Erythroblast (primary cell): ENCODE data around the gene TPO.

Experiments used
- GATA1 ChIP-seq: IDR thresholded peaks from 2 replicates; pipeline ENCODE4 v1.6.1; 2011; ENCODE audit warnings: low read depth, mild to moderate bottlenecking, control low read depth, low read length, moderate library complexity
- POLR2A ChIP-seq: IDR thresholded peaks from 2 replicates; pipeline ENCODE4 v1.6.1; 2011; ENCODE audit warnings: mild to moderate bottlenecking, low read length

- no peak for TF ChIP-seq POLR2A
- TF ChIP-seq GATA1 = no peak
Measured at GRCh38 chr2:1498176-1498575, 84.9 kb downstream of the TPO start.
